Keratinocyte (primary cell): Measurements from ENCODE around the gene CBLL1. TPM values are rescaled to one million over a fixed set of nuclear protein-coding genes. Genes with fewer than 3 reads are reported as not detected.

Experiments used
- DNase-seq: peaks from one replicate; pipeline ENCODE4 v3.0.0-alpha.2; 2011; ENCODE audit warnings: low read depth, missing footprints, low spot score
- FAIRE-seq: peaks from 2 replicates; lab custom pipeline; 2011; peaks lifted over from hg19 to GRCh38; lab: Jason Lieb, UNC
- H2AFZ ChIP-seq: 2 replicates; pipeline ENCODE4 v1.6.0; 2012; ENCODE audit warnings: low read length, control low read depth, inconsistent platforms; ENCODE audit not compliant: control insufficient read depth
- H3K27ac ChIP-seq: 2 replicates; pipeline ENCODE4 v1.5.1; 2011; ENCODE audit warnings: low read length; ENCODE audit not compliant: control insufficient read depth, insufficient read depth
- H3K27me3 ChIP-seq: 3 replicates; pipeline ENCODE4 v1.6.0; 2011; ENCODE audit warnings: low read length; ENCODE audit not compliant: control insufficient read depth, insufficient read depth; ENCODE audit errors: extremely low read depth
- H3K36me3 ChIP-seq, 2 experiments: 2 replicates in 1 of 2; 3 replicates in 1 of 2; pipeline ENCODE4 v1.5.1; 2011; ENCODE audit warnings: low read length in 2 of 2, mild to moderate bottlenecking in 1 of 2; ENCODE audit not compliant: control insufficient read depth in 2 of 2, insufficient read depth in 2 of 2; ENCODE audit errors: extremely low read depth in 1 of 2
- H3K4me1 ChIP-seq: 3 replicates; pipeline ENCODE4 v1.5.1; 2011; ENCODE audit warnings: low read length; ENCODE audit not compliant: control insufficient read depth, insufficient read depth; ENCODE audit errors: extremely low read depth
- H3K4me2 ChIP-seq: 3 replicates; pipeline ENCODE4 v1.6.0; 2011; ENCODE audit warnings: low read depth, low read length; ENCODE audit not compliant: control insufficient read depth, insufficient read depth; ENCODE audit errors: extremely low read depth
- H3K4me3 ChIP-seq, 3 experiments: fragments of 200-600 bp in 1 of 3; sonication (generic) in 1 of 3; 2 replicates in 2 of 3; 3 replicates in 1 of 3; pipeline ENCODE4 v1.5.1; 2011 to 2016; ENCODE audit warnings: low read length in 3 of 3, mild to moderate bottlenecking in 3 of 3, control low read depth in 2 of 3, inconsistent platforms in 1 of 3, low read depth in 1 of 3, mixed read lengths in 1 of 3, mixed run types in 1 of 3, moderate library complexity in 1 of 3; ENCODE audit not compliant: control insufficient read depth in 2 of 3, insufficient read depth in 2 of 3; ENCODE audit errors: extremely low read depth in 1 of 3
- H3K79me2 ChIP-seq: 2 replicates; pipeline ENCODE4 v1.6.0; 2012; ENCODE audit warnings: low read length; ENCODE audit not compliant: control insufficient read depth, insufficient read depth
- H3K9ac ChIP-seq: 3 replicates; pipeline ENCODE4 v1.6.0; 2011; ENCODE audit warnings: low read length; ENCODE audit not compliant: control insufficient read depth, insufficient read depth; ENCODE audit errors: extremely low read depth
- H3K9me1 ChIP-seq: 3 replicates; pipeline ENCODE4 v1.6.0; 2011; ENCODE audit warnings: low read length; ENCODE audit not compliant: control insufficient read depth, insufficient read depth; ENCODE audit errors: extremely low read depth
- H3K9me3 ChIP-seq: 2 replicates; pipeline ENCODE4 v1.5.1; 2012; ENCODE audit warnings: low read depth, low read length; ENCODE audit not compliant: control insufficient read depth
- H4K20me1 ChIP-seq: 3 replicates; pipeline ENCODE4 v1.6.0; 2011; ENCODE audit warnings: low read length; ENCODE audit not compliant: control insufficient read depth, insufficient read depth; ENCODE audit errors: extremely low read depth
- CTCF ChIP-seq, 3 experiments: IDR thresholded peaks in 1 of 3; conservative IDR thresholded peaks in 1 of 3; optimal IDR thresholded peaks in 1 of 3; 2 replicates in 2 of 3; 3 replicates in 1 of 3; pipeline versions ENCODE3 to v1.5.1; 2011; ENCODE audit warnings: low read length in 3 of 3, mild to moderate bottlenecking in 3 of 3, moderate library complexity in 2 of 3, control low read depth in 1 of 3, inconsistent platforms in 1 of 3; ENCODE audit not compliant: insufficient read depth in 2 of 3; ENCODE audit errors: extremely low read depth in 1 of 3
- EZH2 ChIP-seq: IDR thresholded peaks from one replicate; pipeline ENCODE4 v1.6.1; 2012; ENCODE audit warnings: inconsistent platforms, mild to moderate bottlenecking, low read length, moderate library complexity
- dilution Hi-C: fragments of 300-500 bp; cut with MboI; formaldehyde crosslinking; loops from one replicate; pipeline ENCODE4 v1.7.0; 2020; ENCODE audit warnings: low sequenced_read_pairs; ENCODE audit not compliant: extremely low pct_ligation_motif_present
- polyA plus RNA-seq, 5 experiments: library from polyadenylated mRNA; depleted of rRNA in 3 of 5; stranded (reverse) in 3 of 5; stranded (forward) in 1 of 5; unstranded in 1 of 5; fragments of >200 nt; gene quantifications; 1 replicate in 1 of 5; 2 replicates in 3 of 5; 3 replicates in 1 of 5; pipeline versions ENCODE4 v1.2.1 to v1.2.3, GENCODE V29; 2011 to 2012; ENCODE audit warnings: missing spikeins in 2 of 5, low read depth in 1 of 5, low replicate concordance in 1 of 5

CBLL1 gene
- polyA plus RNA-seq, 1 donor (not counting 4 experiments of a cell fraction or from before 2014, with no cell fraction given) = 15.3 TPM

- no peaks in the 10 kb centered on the region for H3K79me2 ChIP-seq
- no peak overlapping the region for H3K9ac ChIP-seq
- H3K4me1 ChIP-seq = no peaks in the 10 kb centered on the region
- no peaks in the 10 kb centered on the region for H3K9me3 ChIP-seq
- no peaks in the 10 kb centered on the region for H3K36me3 ChIP-seq
- TF ChIP-seq EZH2 (no peak), CTCF (optimal IDR thresholded peaks at IDR 0.05 in 1 of 3, IDR thresholded peaks at IDR 0.05 in 1 of 3, conservative IDR thresholded peaks at IDR 0.05 in 1 of 3; ENCODE audit: extremely low read depth in 1 of 3, insufficient read depth in 2 of 3, low read length in 3 of 3) (no peak)
- H2AFZ ChIP-seq = no peak overlapping the region
- FAIRE-seq = peak; percentile 13
- DNase-seq = no peak
- no peaks in the 10 kb centered on the region for H4K20me1 ChIP-seq
- H3K4me2 ChIP-seq = no peak overlapping the region
- no peak overlapping the region for H3K4me3 ChIP-seq
- no peak overlapping the region for H3K27ac ChIP-seq
- H3K9me1 ChIP-seq = no peaks in the 10 kb centered on the region
- dilution Hi-C loops = no loop called here
- no peaks in the 10 kb centered on the region for H3K27me3 ChIP-seq
Observed at GRCh38 chr7:107718456-107719193, 25.3 kb upstream of the CBLL1 start.

GRCh38 chr7:107721286-107721685, 22.7 kb upstream of the CBLL1 start:
- no peak overlapping the region for H3K4me3 ChIP-seq
- H3K36me3 ChIP-seq = no peaks in the 10 kb centered on the region
- FAIRE-seq = no peak
- H3K9me1 ChIP-seq = no peaks in the 10 kb centered on the region
- dilution Hi-C loops = no loop called here
- no peak overlapping the region for H3K9ac ChIP-seq
- H4K20me1 ChIP-seq = no peaks in the 10 kb centered on the region
- H3K4me1 ChIP-seq = no peaks in the 10 kb centered on the region
- no peaks in the 10 kb centered on the region for H3K27me3 ChIP-seq
- TF ChIP-seq CTCF (optimal IDR thresholded peaks at IDR 0.05 in 1 of 3, IDR thresholded peaks at IDR 0.05 in 1 of 3, conservative IDR thresholded peaks at IDR 0.05 in 1 of 3; ENCODE audit: extremely low read depth in 1 of 3, insufficient read depth in 2 of 3, low read length in 3 of 3) (no peak), EZH2 (no peak)
- DNase-seq = no peak
- no peak overlapping the region for H3K27ac ChIP-seq
- no peak overlapping the region for H2AFZ ChIP-seq
- H3K4me2 ChIP-seq = no peak overlapping the region
- no peaks in the 10 kb centered on the region for H3K9me3 ChIP-seq
- no peaks in the 10 kb centered on the region for H3K79me2 ChIP-seq
